PC-3 (cell line): Measurements from ENCODE around the gene CYB5R4.

Experiments
- EZH2 ChIP-seq: fragments of 300-600 bp; sonication (generic); IDR thresholded peaks from one replicate; pipeline ENCODE4 v1.6.1; 2017; ENCODE audit warnings: antibody characterized with exemption, mild to moderate bottlenecking, low read length; ENCODE audit not compliant: unreplicated experiment
- EZH2phosphoT487 ChIP-seq: fragments of 300-600 bp; sonication (generic); IDR thresholded peaks from 2 replicates; pipeline ENCODE4 v1.6.1; 2018; ENCODE audit warnings: mild to moderate bottlenecking, antibody characterized with exemption, low read length, borderline replicate concordance
- TF ChIP-seq, protein P1 (sequence below): fragments of 300-600 bp; sonication (generic); conservative IDR thresholded peaks from 2 replicates; pipeline ENCODE4 v1.5.1; 2017; ENCODE audit warnings: antibody characterized with exemption, low read depth, mild to moderate bottlenecking, low read length

DNA sequence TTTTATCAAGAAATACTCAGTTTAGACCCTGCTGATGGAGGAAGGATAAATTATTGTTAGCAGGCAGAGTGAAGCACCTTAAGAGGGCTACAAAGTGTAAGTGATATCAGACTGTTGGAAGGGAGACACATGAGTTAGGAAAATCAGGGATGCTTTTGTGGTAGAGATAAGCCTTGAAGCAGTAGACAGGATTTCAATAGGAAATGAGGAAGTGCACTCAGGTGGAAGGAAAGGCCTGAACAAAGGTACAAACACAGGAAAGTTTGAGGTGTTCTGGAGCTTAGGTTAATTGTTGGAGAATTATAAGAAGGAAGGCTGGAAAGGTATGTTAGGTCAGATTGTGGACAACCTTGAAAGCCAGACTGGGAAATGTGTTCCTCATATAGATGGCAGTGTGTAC, 7.6 kb downstream of the CYB5R4 start:
- TF ChIP-seq, protein P1, sequence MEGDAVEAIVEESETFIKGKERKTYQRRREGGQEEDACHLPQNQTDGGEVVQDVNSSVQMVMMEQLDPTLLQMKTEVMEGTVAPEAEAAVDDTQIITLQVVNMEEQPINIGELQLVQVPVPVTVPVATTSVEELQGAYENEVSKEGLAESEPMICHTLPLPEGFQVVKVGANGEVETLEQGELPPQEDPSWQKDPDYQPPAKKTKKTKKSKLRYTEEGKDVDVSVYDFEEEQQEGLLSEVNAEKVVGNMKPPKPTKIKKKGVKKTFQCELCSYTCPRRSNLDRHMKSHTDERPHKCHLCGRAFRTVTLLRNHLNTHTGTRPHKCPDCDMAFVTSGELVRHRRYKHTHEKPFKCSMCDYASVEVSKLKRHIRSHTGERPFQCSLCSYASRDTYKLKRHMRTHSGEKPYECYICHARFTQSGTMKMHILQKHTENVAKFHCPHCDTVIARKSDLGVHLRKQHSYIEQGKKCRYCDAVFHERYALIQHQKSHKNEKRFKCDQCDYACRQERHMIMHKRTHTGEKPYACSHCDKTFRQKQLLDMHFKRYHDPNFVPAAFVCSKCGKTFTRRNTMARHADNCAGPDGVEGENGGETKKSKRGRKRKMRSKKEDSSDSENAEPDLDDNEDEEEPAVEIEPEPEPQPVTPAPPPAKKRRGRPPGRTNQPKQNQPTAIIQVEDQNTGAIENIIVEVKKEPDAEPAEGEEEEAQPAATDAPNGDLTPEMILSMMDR = no peak
- TF ChIP-seq EZH2 = no peak
- no peak for TF ChIP-seq EZH2phosphoT487
